CD4-positive, alpha-beta T cell treated with Interleukin-4 for 4 hours (primary cell): ENCODE results near the gene SPG7.

Experiments used
- DNase-seq: peaks from one replicate; pipeline ENCODE4 v3.0.0-alpha.2; 2020

The SPG7 gene

DNA sequence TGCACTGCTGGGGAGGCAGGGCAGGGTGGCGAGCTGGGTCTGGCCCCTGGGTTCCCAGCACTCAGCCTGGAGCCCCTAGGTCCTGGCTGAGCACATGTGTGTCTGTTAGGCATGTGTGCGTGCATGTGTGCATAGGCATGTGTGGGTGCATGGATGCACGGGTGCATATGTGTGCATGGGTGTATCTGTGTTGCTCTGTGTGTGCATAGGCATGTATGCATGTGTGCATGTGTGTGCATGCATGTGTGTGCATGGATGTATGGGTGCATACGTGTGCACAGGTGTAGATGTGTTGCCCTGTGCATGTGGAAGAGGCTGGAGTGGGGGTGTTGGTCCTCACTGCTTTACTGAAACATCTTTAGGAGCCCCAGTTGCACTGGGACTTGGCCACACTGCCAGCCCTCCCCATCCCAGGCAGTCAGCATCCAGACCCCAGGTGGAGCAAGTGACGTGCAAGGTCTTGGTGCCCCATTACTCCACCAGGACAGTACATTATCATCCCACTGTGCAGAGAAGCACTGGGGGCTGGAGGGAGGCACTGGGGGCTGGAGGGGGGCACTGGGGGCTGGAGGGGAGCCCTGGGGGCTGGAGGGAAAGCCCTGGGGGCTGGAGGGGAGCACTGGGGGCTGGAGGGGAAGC lies 94.9 kb downstream of the SPG7 start:
- DNase-seq, result no peak

DNA sequence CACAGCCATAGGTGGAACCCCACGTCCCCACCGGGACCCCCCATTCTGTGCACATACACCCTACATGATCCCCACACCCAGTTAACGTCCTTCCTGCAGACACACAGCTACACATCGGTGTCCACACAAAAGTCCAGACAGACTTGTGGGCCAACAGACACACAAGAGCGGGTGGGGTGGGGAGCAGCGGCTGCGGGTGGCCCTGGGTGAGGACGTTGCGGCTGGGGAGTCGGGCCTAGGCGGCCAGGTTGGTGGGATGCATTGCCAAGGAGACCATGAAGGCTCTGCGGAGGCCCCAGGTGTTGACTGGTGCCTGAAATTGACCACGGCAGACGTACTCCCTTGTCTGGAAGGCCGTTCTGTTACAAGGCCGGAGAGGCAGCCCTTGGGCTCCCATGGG lies 96.6 kb downstream of the SPG7 start:
- no peak for DNase-seq

DNA sequence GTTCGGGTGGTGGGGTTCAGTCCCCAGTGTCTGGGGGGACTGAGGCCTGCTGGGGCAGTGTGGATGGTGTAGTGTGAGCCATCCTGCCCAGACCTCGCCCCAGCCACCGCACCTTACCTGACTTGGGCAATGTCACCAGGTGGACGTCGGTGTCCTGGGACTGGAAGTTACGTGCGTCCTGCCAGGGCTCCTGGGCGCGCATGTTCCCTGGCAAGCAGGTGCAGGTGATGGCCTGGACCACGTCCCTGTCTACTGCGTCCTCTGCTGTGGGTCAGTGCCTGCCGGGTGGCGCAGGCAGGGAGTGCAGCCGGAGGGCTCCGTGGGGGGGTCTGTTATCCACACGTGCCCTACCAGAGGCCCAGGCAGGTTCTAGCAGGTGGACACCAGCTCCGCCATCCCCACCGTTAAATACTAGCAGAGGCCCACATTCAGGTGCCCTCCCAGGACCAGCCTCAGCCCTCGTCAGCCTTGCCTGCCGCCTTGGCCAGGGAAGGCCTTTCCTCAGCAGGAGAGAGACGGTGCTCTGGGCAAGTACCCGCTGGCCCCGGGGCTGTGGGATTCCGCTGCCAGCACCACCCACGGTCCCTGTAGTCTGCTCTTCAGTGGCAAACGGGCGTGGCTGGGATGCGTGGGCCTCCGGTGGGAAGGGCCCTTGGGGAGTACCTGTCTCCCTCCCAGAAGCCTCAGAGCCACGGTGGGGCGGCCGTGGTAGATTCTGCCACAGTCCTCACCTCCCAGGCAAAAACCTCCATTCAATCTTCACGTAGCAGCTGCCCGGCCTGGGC lies 97.2 kb downstream of the SPG7 start:
- no peak for DNase-seq

DNA sequence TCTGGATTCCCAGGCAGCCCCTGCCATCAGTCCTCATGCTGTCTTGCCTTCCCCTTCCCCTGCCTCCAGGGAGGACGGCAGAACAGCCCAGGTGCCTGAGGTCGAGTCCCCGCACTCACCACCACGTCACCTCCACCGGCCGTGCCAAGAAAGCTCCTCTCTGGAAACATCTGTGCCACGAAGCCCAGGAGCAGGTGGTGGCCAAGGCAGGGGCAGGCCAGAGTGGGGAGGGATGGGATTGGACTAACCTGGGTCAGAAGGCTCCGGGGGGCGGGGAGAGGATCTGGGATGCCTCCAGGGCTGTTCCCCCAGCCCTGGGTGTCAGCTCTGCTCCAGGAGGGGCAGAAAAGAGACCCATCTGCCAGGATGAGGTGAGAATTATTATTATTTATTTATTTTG lies 97.8 kb downstream of the SPG7 start:
- no peak for DNase-seq
